Gastroesophageal sphincter (tissue), 3 donors: Measurements from ENCODE around the gene ZNF670.

Source experiments
- CTCF ChIP-seq, 4 experiments: fragments of 200-600 bp in 2 of 4; fragments of 450-650 bp in 2 of 4; sonication (generic) in 1 of 4; IDR thresholded peaks; one replicate each; pipeline ENCODE4 v1.5.1; 2017 to 2019; ENCODE audit warnings: antibody characterized with exemption in 4 of 4, mild to moderate bottlenecking in 2 of 4, moderate library complexity in 2 of 4
- POLR2A ChIP-seq, 2 donors: fragments of 450-650 bp; IDR thresholded peaks; one replicate each; pipeline ENCODE4 v1.6.1; 2017; ENCODE audit warnings: antibody characterized with exemption in 2 of 2, mild to moderate bottlenecking in 2 of 2, moderate library complexity in 1 of 2
- POLR2AphosphoS5 ChIP-seq: sonication (generic); formaldehyde crosslinking; IDR thresholded peaks from one replicate; pipeline ENCODE4 v1.6.1; 2017; ENCODE audit warnings: antibody characterized with exemption

GRCh38 chr1:247115545-247115944 is 36.9 kb upstream of the ZNF670 start:
- TF ChIP-seq CTCF (IDR thresholded peaks at IDR 0.05) (no peak), POLR2AphosphoS5 (no peak), POLR2A (IDR thresholded peaks at IDR 0.05) (no peak)
